GM10266 (cell line): ENCODE data around the gene YPEL1.

ENCODE experiments used
- DNase-seq: peaks from one replicate; pipeline ENCODE4 v3.0.0; 2012; ENCODE audit errors: extremely low spot score
- TF ChIP-seq, protein P1 (sequence below): IDR thresholded peaks from 2 replicates; pipeline ENCODE4 v1.5.1; 2012; ENCODE audit warnings: mild to moderate bottlenecking, low read depth; ENCODE audit not compliant: control insufficient read depth, insufficient read depth; ENCODE audit errors: missing control alignments

Gene YPEL1

DNA sequence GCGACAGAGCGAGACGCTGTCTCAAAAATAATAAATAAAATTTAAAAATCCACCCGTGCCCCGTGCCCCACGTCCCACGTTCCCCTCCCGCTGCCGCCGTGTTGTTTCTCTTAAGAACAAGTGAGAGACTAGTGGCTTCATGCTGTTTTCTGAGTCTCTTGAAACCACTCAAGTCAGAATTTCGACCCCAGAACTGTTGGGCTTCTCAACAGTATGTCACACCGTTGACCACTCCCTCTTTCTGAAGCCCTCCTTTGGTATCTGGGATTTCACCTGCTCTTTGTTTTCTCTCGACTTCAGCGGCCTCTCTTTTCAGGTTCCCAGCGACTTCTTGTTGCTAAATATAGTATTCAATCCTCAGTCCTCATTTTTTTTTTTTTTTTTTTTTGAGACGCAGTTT is 68.8 kb downstream of the YPEL1 start:
- DNase-seq: no peak
- TF ChIP-seq, protein P1, sequence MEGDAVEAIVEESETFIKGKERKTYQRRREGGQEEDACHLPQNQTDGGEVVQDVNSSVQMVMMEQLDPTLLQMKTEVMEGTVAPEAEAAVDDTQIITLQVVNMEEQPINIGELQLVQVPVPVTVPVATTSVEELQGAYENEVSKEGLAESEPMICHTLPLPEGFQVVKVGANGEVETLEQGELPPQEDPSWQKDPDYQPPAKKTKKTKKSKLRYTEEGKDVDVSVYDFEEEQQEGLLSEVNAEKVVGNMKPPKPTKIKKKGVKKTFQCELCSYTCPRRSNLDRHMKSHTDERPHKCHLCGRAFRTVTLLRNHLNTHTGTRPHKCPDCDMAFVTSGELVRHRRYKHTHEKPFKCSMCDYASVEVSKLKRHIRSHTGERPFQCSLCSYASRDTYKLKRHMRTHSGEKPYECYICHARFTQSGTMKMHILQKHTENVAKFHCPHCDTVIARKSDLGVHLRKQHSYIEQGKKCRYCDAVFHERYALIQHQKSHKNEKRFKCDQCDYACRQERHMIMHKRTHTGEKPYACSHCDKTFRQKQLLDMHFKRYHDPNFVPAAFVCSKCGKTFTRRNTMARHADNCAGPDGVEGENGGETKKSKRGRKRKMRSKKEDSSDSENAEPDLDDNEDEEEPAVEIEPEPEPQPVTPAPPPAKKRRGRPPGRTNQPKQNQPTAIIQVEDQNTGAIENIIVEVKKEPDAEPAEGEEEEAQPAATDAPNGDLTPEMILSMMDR: no peak

- TF ChIP-seq, protein P1: no peak
- DNase-seq: no peak
Observed at GRCh38 chr22:21665047-21665851, 70.3 kb downstream of the YPEL1 start.

- no peak for DNase-seq
- TF ChIP-seq, protein P1: no peak
Observed at GRCh38 chr22:21663738-21664137, 71.9 kb downstream of the YPEL1 start.

DNA sequence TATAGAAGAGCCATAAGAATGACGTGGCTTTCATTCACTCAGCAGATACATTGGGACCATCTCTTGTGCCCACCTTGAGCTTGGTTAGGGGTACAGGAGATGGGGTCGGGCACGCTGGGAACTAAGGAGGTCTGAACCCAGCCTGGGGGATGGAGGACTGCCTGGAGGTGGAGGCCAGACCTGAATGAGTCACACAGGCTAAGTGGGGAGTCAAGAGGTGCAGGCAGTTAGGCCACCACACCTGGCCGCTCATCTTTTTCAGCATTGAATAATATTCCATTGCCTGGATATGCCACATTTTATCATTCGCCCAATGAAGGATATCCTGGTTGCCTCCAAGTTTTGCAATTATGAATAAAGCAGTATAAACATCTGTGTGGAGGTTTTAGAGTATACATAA is 73.6 kb downstream of the YPEL1 start:
- TF ChIP-seq, protein P1: no peak
- DNase-seq: no peak

- no peak for DNase-seq
- TF ChIP-seq, protein P1: no peak
Observed at GRCh38 chr22:21660904-21661303, 74.7 kb downstream of the YPEL1 start.

GRCh38 chr22:21659864-21660525 is 75.6 kb downstream of the YPEL1 start:
- TF ChIP-seq, protein P1: no peak
- no peak for DNase-seq
